Esophagus muscularis mucosa (tissue), 4 donors: ENCODE measurements around the gene CIRBP. TPM values are rescaled to one million over a fixed set of nuclear protein-coding genes. Genes with fewer than 3 reads are reported as not detected.

Experiments used
- DNase-seq: peaks from one replicate; pipeline ENCODE4 v3.0.0-alpha.2; 2017; ENCODE audit errors: extremely low spot score
- H3K27ac ChIP-seq, 4 donors: fragments of 200-600 bp; sonication (generic); replicated peaks in 1 of 4; 1 replicate in 3 of 4; 2 replicates in 1 of 4; pipeline ENCODE4 v1.5.1; 2016 to 2019; ENCODE audit warnings: mild to moderate bottlenecking in 1 of 4
- H3K27me3 ChIP-seq, 4 donors: fragments of 200-600 bp; sonication (generic); one replicate each; pipeline versions ENCODE4 v1.5.1 to v1.6.0; 2016 to 2019
- H3K36me3 ChIP-seq, 4 donors: fragments of 200-600 bp; sonication (generic); one replicate each; pipeline ENCODE4 v1.5.1; 2016 to 2019
- H3K4me1 ChIP-seq, 4 donors: fragments of 200-600 bp; sonication (generic); one replicate each; pipeline ENCODE4 v1.5.1; 2016 to 2019
- H3K4me3 ChIP-seq, 4 donors: fragments of 200-600 bp; sonication (generic); 1 replicate in 2 of 4; 2 replicates in 2 of 4; pipeline ENCODE4 v1.5.1; 2016 to 2019; ENCODE audit warnings: mild to moderate bottlenecking in 4 of 4, moderate library complexity in 1 of 4
- H3K9me3 ChIP-seq, 4 donors: fragments of 200-600 bp; sonication (generic); 1 replicate in 3 of 4; 2 replicates in 1 of 4; pipeline ENCODE4 v1.5.1; 2016 to 2019
- EP300 ChIP-seq: sonication (generic); formaldehyde crosslinking; IDR thresholded peaks from one replicate; pipeline ENCODE4 v1.6.1; 2017; ENCODE audit warnings: antibody characterized with exemption
- POLR2A ChIP-seq: fragments of 450-650 bp; IDR thresholded peaks from one replicate; pipeline ENCODE4 v1.6.1; 2017; ENCODE audit warnings: antibody characterized with exemption, moderate library complexity, mild to moderate bottlenecking, low read depth
- POLR2AphosphoS5 ChIP-seq, 2 donors: sonication (generic); formaldehyde crosslinking; IDR thresholded peaks; one replicate each; pipeline ENCODE4 v1.6.1; 2017; ENCODE audit warnings: antibody characterized with exemption in 2 of 2
- WGBS: methylation state at CpG from one replicate; pipeline ENCODE4 v1.1.5; 2018; 5-methylcytosine and 5-hydroxymethylcytosine counted together
- intact Hi-C: fragments of 100-400 bp; cut with DNase I; formaldehyde crosslinking; loops from one replicate; pipeline ENCODE4 v1.15.1; 2023
- total RNA-seq, 4 donors: library from RNA; depleted of rRNA; stranded (reverse); fragments of >200 nt; gene quantifications; one replicate each; pipeline versions ENCODE4 v1.1.0 to v1.2.1, GENCODE V29; 2016
- TF ChIP-seq, protein P1 (sequence below), 3 experiments: fragments of 200-600 bp in 2 of 3; fragments of 450-650 bp in 1 of 3; sonication (generic) in 2 of 3; IDR thresholded peaks; one replicate each; pipeline ENCODE4 v1.5.1; 2017 to 2019; ENCODE audit warnings: antibody characterized with exemption in 3 of 3, mild to moderate bottlenecking in 2 of 3, moderate library complexity in 1 of 3

The CIRBP gene
- total RNA-seq, 4 donors from 2014 or later, result 236 to 601 (median 429) TPM

GRCh38 chr19:1256646-1257474 is 12.3 kb upstream of the CIRBP start:
- Histone ChIP-seq H3K27me3 (peaks cover 0 to 3% (median 0%) of the 10 kb centered on the region in 4 donors), H3K4me3 (no peak overlapping the region), H3K9me3 (no peaks in the 10 kb centered on the region), H3K27ac (peak overlapping the region; percentile 99 to 100 (median 100)), H3K36me3 (peaks cover 30 to 53% (median 49%) of the 10 kb centered on the region in 4 donors), H3K4me1 (peaks cover 83 to 99% (median 98%) of the 10 kb centered on the region in 4 donors)
- intact Hi-C loops, result no loop called here
- WGBS, result 77% methylated on average over 21 of the region's 46 CpGs
- TF ChIP-seq POLR2A, result no peak
- no peak for TF ChIP-seq EP300
- TF ChIP-seq, protein P1, sequence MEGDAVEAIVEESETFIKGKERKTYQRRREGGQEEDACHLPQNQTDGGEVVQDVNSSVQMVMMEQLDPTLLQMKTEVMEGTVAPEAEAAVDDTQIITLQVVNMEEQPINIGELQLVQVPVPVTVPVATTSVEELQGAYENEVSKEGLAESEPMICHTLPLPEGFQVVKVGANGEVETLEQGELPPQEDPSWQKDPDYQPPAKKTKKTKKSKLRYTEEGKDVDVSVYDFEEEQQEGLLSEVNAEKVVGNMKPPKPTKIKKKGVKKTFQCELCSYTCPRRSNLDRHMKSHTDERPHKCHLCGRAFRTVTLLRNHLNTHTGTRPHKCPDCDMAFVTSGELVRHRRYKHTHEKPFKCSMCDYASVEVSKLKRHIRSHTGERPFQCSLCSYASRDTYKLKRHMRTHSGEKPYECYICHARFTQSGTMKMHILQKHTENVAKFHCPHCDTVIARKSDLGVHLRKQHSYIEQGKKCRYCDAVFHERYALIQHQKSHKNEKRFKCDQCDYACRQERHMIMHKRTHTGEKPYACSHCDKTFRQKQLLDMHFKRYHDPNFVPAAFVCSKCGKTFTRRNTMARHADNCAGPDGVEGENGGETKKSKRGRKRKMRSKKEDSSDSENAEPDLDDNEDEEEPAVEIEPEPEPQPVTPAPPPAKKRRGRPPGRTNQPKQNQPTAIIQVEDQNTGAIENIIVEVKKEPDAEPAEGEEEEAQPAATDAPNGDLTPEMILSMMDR (IDR thresholded peaks at IDR 0.05), result no peak
- peak in 1 of 2 donors; percentile 42 for TF ChIP-seq POLR2AphosphoS5 (IDR thresholded peaks at IDR 0.05)
- DNase-seq, result no peak

DNA sequence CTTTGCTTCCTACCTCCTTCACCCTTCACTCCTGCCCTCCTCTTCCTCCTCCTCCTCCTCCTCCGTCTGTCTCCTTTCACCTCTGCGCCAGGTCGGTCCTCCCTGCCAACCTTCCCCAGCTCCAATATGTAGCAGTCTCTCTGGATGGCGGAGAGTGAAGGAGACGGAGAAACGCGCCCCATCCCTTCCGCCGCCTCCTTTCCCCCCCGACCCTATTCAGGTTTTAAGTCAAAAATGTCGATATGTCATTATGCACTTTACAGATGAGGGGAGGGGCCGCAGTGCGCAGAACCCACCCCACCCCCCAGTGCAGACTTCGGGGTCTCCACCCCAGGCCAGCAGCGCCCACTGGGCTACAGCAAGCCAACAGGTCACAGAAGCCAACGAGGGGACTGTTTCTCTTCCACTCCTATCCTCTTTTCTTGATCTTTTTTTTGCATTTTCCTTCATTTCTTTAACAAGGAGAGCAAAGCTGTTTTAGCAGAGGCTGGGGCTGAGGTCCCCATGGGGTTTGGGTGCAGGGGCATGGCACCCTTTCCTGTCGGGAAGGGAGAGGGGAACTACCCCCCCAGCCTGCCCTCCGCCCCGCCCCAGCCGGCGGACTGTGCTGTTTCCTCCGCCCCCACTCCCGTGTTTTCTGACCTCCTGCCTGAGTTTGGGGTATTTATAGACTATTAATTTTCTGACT is 11.5 kb upstream of the CIRBP start:
- no peak overlapping the region for H3K4me3 ChIP-seq
- 60% methylated on average over 23 of the region's 23 CpGs for WGBS
- H3K4me1 ChIP-seq, result peaks cover 89 to 99% (median 99%) of the 10 kb centered on the region in 4 donors
- no peak for DNase-seq
- intact Hi-C loops, result no loop called here
- H3K36me3 ChIP-seq, result peaks cover 29 to 50% (median 46%) of the 10 kb centered on the region in 4 donors
- TF ChIP-seq EP300 (no peak), POLR2AphosphoS5 (IDR thresholded peaks at IDR 0.05) (no peak), POLR2A (no peak)
- TF ChIP-seq, protein P1 (IDR thresholded peaks at IDR 0.05), result no peak
- H3K9me3 ChIP-seq, result no peaks in the 10 kb centered on the region
- H3K27ac ChIP-seq, result peak overlapping the region; percentile 99 to 100 (median 100)
- H3K27me3 ChIP-seq, result peaks cover 0 to 3% (median 0%) of the 10 kb centered on the region in 4 donors

GRCh38 chr19:1258163-1258492 is 11.0 kb upstream of the CIRBP start:
- intact Hi-C loops, result no loop called here
- Histone ChIP-seq H3K27me3 (peaks cover 0 to 3% (median 0%) of the 10 kb centered on the region in 4 donors), H3K9me3 (no peaks in the 10 kb centered on the region), H3K27ac (peak overlapping the region; percentile 99 to 100 (median 100)), H3K36me3 (peaks cover 29 to 50% (median 46%) of the 10 kb centered on the region in 4 donors), H3K4me3 (no peak overlapping the region), H3K4me1 (peaks cover 92 to 99% (median 98%) of the 10 kb centered on the region in 4 donors)
- no peak for TF ChIP-seq POLR2A
- TF ChIP-seq POLR2AphosphoS5 (IDR thresholded peaks at IDR 0.05), result no peak
- TF ChIP-seq, protein P1 (IDR thresholded peaks at IDR 0.05), result no peak
- no peak for TF ChIP-seq EP300
- no peak for DNase-seq
- WGBS, result 61% methylated on average over 4 of the region's 8 CpGs

GRCh38 chr19:1258707-1259205 is 10.4 kb upstream of the CIRBP start:
- Histone ChIP-seq H3K27ac (peak overlapping the region; percentile 99 to 100 (median 100)), H3K36me3 (peaks cover 29 to 47% (median 45%) of the 10 kb centered on the region in 4 donors), H3K9me3 (no peaks in the 10 kb centered on the region), H3K4me3 (peak overlapping the region; percentile 24 to 44 (median 31)), H3K27me3 (peaks cover 0 to 3% (median 0%) of the 10 kb centered on the region in 4 donors), H3K4me1 (peaks cover 87 to 95% (median 92%) of the 10 kb centered on the region in 4 donors)
- DNase-seq, result no peak
- TF ChIP-seq POLR2A, result no peak
- TF ChIP-seq, protein P1 (IDR thresholded peaks at IDR 0.05), result peak in 1 of 3 experiments; percentile 6
- intact Hi-C loops, result no loop called here
- WGBS, result 28% methylated on average over 15 of the region's 15 CpGs
